Measurements from ENCODE around the gene EPHA4.

EPHA4 gene

DNA sequence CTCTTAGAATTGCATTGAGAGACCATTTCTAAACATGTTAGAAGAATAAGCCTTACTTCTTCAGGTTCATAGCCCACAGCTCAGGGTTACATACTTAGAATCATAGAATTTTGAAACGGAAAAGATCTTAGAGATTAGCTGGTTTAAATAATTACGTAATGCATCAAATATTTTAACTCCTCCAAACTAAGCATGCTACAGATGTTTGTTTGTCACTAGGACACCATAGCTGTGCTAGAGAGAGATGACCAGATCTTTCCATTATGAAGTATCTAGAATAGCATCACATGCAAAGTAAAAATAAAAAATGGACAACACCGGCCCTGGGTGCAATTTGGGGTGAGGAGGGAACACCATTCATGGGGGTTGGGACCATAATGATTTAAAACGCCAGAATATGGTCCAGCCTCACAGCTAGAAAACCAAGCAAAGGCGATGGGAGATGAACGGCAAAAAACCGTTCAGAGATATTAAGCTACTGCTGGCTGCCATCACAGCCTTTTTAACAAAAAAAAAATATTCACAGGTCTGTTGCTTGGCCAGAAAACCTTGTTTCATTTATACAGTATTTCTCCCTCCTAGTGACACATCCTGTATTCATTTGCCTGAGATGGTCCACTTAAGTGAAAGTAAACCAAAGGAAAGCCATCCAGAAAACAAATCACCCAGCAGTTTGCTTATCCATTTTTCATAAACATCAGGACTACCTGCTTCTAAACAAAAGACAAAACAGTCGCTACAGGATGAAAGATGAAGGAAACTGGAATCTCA, 94.2 kb downstream of the EPHA4 start:
- TF ChIP-seq CTCF (IDR thresholded peaks at IDR 0.05; ENCODE audit: low read depth, low read length) = no peak
- no peak overlapping the region for H3K4me3 ChIP-seq (ENCODE audit: low read depth, low read length)

DNA sequence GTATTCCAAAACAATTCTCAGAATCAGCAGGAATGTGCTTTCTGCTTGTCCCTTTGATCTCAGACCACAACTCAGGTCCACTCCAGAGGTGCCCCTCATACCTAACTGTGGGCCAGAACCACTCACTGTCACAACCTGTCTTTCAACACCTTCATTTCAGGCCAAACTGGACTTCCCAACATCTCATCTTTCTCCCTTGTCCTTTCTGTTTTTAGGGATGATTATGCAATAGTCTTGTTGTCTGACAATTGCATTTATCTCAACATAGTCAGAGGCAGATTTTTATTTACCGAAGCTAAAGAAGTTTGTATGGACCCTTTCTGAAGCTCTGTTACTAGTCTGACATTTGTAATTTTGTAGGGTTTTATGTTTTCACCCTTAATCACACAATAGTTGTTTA, 95.9 kb downstream of the EPHA4 start:
- TF ChIP-seq CTCF (IDR thresholded peaks at IDR 0.05; ENCODE audit: low read depth, low read length) = no peak
- no peak overlapping the region for H3K4me3 ChIP-seq (ENCODE audit: low read depth, low read length)

GRCh38 chr2:221473451-221473850, 98.7 kb downstream of the EPHA4 start:
- no peak overlapping the region for H3K4me3 ChIP-seq (ENCODE audit: low read depth, low read length)
- no peak for TF ChIP-seq CTCF (IDR thresholded peaks at IDR 0.05; ENCODE audit: low read depth, low read length)

GRCh38 chr2:221468317-221468716, 103.8 kb downstream of the EPHA4 start:
- no peak overlapping the region for H3K4me3 ChIP-seq (ENCODE audit: low read depth, low read length)
- no peak for TF ChIP-seq CTCF (IDR thresholded peaks at IDR 0.05; ENCODE audit: low read depth, low read length)

DNA sequence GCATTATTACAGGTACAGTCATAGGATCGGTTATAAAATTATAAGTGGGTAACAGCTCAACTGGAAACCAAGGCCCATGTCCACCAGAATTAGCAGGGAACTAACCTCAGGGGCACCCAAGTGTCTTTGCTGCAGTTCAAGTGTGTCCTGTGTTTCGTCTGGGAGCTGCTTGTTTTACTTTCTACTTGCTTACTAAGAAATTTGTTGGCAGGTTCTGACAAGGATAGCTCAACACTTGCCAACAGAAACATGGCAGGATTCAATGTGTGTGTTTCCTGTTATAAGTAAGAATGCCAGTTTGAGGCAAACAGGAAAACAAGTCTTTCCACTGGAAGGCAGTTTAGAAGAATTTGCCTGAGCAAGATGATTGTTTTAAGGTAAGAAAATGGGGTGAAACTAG, 104.5 kb downstream of the EPHA4 start:
- TF ChIP-seq CTCF (IDR thresholded peaks at IDR 0.05; ENCODE audit: low read depth, low read length) = no peak
- H3K4me3 ChIP-seq (ENCODE audit: low read depth, low read length) = no peak overlapping the region

DNA sequence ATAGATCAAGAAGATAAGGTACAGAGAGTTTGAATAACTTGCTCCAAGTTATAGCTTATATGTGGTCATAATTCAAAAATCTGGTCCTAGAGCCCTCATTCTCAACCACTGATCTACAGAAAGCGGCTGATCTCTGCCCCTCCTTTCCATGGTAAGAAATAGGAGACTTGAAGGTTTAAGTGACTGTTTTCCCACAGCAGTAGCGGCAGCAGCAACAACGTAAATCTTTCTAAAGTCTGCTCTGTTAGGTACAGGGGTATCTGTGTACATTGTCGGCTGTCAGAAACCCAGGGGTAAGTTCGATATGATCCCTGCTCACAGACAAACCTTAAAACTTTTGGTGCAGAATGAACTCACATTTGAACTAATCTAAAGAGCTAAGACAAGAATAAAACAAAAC, 105.4 kb downstream of the EPHA4 start:
- no peak for TF ChIP-seq CTCF (IDR thresholded peaks at IDR 0.05; ENCODE audit: low read depth, low read length)
- H3K4me3 ChIP-seq (ENCODE audit: low read depth, low read length) = no peak overlapping the region

DNA sequence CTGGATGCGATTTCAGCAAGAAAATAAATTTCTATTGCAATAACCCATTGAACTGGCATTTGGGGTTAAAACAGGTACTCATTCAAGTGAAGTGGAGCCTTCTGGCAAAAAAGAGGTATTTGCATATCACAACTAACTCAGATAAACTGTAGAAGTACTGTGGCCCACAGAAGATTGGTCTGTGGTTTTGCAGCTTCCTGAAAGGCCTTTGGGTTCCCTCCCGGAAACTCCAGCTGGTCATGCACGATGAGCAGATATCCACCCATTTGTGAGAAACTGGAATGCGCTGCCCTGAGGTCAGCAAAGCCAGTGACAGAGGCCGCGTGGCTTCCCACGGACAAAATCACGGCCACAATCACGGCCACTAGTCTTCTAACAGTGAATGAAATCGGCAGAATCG, 106.3 kb downstream of the EPHA4 start:
- TF ChIP-seq CTCF (IDR thresholded peaks at IDR 0.05; ENCODE audit: low read depth, low read length) = no peak
- H3K4me3 ChIP-seq (ENCODE audit: low read depth, low read length) = no peak overlapping the region

Data from WI38 (cell line).